ENCODE results near the gene COL26A1.
"Not testable (repeated sequence)": the region's sequence is repeated elsewhere in the genome, so short reads cannot be mapped to it uniquely, and the experiment has no call there.

The COL26A1 gene

GRCh38 chr7:101560856-101561255 lies 198.2 kb downstream of the COL26A1 start:
- TF ChIP-seq CTCF (IDR thresholded peaks at IDR 0.05) (no peak), ZFX (IDR thresholded peaks at IDR 0.05; ENCODE audit: borderline replicate concordance) (no peak)
- H3K27ac ChIP-seq, result no peak overlapping the region

- H3K27ac ChIP-seq, result not testable (repeated sequence)
Measured at GRCh38 chr7:101561293-101561692, 198.6 kb downstream of the COL26A1 start.

- no peak overlapping the region for H3K27ac ChIP-seq
- no peak for TF ChIP-seq CTCF (IDR thresholded peaks at IDR 0.05)
- TF ChIP-seq ZFX (IDR thresholded peaks at IDR 0.05; ENCODE audit: borderline replicate concordance), result no peak
Measured at GRCh38 chr7:101562531-101563197, 200.0 kb downstream of the COL26A1 start.

- TF ChIP-seq ZFX (IDR thresholded peaks at IDR 0.05; ENCODE audit: borderline replicate concordance) (no peak), CTCF (IDR thresholded peaks at IDR 0.05) (no peak)
- no peak overlapping the region for H3K27ac ChIP-seq
Measured at GRCh38 chr7:101563198-101563901, 200.7 kb downstream of the COL26A1 start.

GRCh38 chr7:101563943-101564777 lies 201.5 kb downstream of the COL26A1 start:
- no peak overlapping the region for H3K27ac ChIP-seq
- TF ChIP-seq ZFX (IDR thresholded peaks at IDR 0.05; ENCODE audit: borderline replicate concordance) (no peak), CTCF (IDR thresholded peaks at IDR 0.05) (no peak)

GRCh38 chr7:101564778-101565211 lies 202.1 kb downstream of the COL26A1 start:
- H3K27ac ChIP-seq, result no peak overlapping the region
- TF ChIP-seq CTCF (IDR thresholded peaks at IDR 0.05) (no peak), ZFX (IDR thresholded peaks at IDR 0.05; ENCODE audit: borderline replicate concordance) (no peak)

GRCh38 chr7:101565601-101566209 lies 203.0 kb downstream of the COL26A1 start:
- no peak for TF ChIP-seq ZFX (IDR thresholded peaks at IDR 0.05; ENCODE audit: borderline replicate concordance)
- no peak for TF ChIP-seq CTCF (IDR thresholded peaks at IDR 0.05)
- no peak overlapping the region for H3K27ac ChIP-seq
